ENCODE results near the gene NDUFV1.
"Not testable (repeated sequence)": the region's sequence is repeated elsewhere in the genome, so short reads cannot be mapped to it uniquely, and the experiment has no call there.

Gene NDUFV1

GRCh38 chr11:67656278-67656922, 49.7 kb downstream of the NDUFV1 start:
- peak; percentile 70 for DNase-seq (ENCODE audit: low spot score)

- DNase-seq (ENCODE audit: low spot score), result no peak
These were observed 50.6 kb downstream of the NDUFV1 start for GRCh38 chr11:67657300-67657699.

GRCh38 chr11:67659651-67660165, 53.0 kb downstream of the NDUFV1 start:
- not testable (repeated sequence) for DNase-seq (ENCODE audit: low spot score)

GRCh38 chr11:67660752-67661151, 54.0 kb downstream of the NDUFV1 start:
- not testable (repeated sequence) for DNase-seq (ENCODE audit: low spot score)
